AG04449 (cell line): ENCODE results near the gene EVL.
A peak's percentile ranks its signal among the peaks of the same experiment; 100 is the strongest.

Experiments used
- CTCF ChIA-PET: fragments of 350-600 bp; formaldehyde crosslinking; extraction: SDS; loops from one replicate; lab custom pipeline; 2021; ENCODE audit warnings: antibody characterized with exemption; lab: Yijun Ruan, JAX
- POLR2A ChIA-PET: fragments of 400-600, 350-600 bp; formaldehyde crosslinking; extraction: SDS; loops from one replicate; lab custom pipeline; 2020; ENCODE audit warnings: antibody characterized with exemption, inconsistent platforms; lab: Yijun Ruan, JAX
- DNase-seq: peaks from one replicate; pipeline ENCODE4 v3.0.0-alpha.2; 2010; ENCODE audit warnings: low read depth, low spot score
- H3K4me3 ChIP-seq: 2 replicates; pipeline ENCODE4 v1.5.1; 2011; ENCODE audit warnings: low read depth, mild to moderate bottlenecking, control low read depth, low read length
- TF ChIP-seq, protein P1 (sequence below): IDR thresholded peaks from one replicate; pipeline ENCODE4 v1.5.1; 2011; ENCODE audit warnings: mild to moderate bottlenecking, moderate library complexity, low read length, control low read depth, inconsistent platforms; ENCODE audit not compliant: insufficient read depth; ENCODE audit errors: missing control alignments

EVL gene

GRCh38 chr14:100149851-100150611, 84.8 kb downstream of the EVL start:
- CTCF ChIA-PET: no interaction called here
- H3K4me3 ChIP-seq: no peak overlapping the region
- DNase-seq: no peak
- TF ChIP-seq, protein P1, sequence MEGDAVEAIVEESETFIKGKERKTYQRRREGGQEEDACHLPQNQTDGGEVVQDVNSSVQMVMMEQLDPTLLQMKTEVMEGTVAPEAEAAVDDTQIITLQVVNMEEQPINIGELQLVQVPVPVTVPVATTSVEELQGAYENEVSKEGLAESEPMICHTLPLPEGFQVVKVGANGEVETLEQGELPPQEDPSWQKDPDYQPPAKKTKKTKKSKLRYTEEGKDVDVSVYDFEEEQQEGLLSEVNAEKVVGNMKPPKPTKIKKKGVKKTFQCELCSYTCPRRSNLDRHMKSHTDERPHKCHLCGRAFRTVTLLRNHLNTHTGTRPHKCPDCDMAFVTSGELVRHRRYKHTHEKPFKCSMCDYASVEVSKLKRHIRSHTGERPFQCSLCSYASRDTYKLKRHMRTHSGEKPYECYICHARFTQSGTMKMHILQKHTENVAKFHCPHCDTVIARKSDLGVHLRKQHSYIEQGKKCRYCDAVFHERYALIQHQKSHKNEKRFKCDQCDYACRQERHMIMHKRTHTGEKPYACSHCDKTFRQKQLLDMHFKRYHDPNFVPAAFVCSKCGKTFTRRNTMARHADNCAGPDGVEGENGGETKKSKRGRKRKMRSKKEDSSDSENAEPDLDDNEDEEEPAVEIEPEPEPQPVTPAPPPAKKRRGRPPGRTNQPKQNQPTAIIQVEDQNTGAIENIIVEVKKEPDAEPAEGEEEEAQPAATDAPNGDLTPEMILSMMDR: no peak
- POLR2A ChIA-PET: no interaction called here

DNA sequence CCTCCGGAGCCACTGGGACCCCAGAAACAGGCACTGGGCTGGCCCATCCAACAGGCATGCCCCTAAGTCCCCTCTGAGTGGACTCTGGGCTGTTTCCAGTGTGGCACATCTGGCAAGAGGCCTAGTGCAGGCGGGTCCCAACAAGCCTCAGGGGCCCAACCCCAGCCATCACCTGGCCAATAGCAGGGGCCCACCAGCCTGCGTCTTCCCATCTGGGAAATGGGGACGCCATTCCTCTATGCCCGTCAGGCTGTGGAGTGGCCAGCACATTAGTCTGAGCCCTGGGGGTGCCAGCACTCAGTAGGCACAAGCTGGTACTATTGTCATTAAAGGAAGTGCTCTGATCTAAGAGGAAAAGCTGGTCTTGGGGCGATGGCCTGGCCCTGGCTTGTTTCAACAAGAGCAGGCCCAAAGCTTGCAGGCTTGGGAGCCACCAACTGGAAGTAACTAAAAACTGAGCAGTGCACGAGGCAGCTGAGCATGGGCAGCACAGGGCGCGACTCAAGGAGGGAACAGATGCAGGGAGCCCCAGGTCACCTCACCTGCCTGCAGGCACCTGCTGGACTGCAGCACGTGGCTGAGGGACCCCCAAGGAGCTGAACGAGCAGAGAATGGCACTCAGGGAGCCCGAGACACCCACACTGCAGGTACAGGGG, 85.8 kb downstream of the EVL start:
- ChIA-PET POLR2A (no interaction called here), CTCF (interaction anchor here (0.7 to 0.9 kb wide), 2 partner anchors 11 to 43 kb away, joined by 3 read pairs; no protein-coding TSS in a partner anchor)
- DNase-seq: no peak
- TF ChIP-seq, protein P1: no peak
- no peak overlapping the region for H3K4me3 ChIP-seq

- CTCF ChIA-PET: no interaction called here
- no peak for DNase-seq
- H3K4me3 ChIP-seq: no peak overlapping the region
- POLR2A ChIA-PET: no interaction called here
- TF ChIP-seq, protein P1: no peak
Observed at GRCh38 chr14:100152091-100152490, 86.9 kb downstream of the EVL start.

- no peak overlapping the region for H3K4me3 ChIP-seq
- DNase-seq: no peak
- TF ChIP-seq, protein P1: no peak
- POLR2A ChIA-PET: no interaction called here
- CTCF ChIA-PET: no interaction called here
Observed at GRCh38 chr14:100153560-100153959, 88.3 kb downstream of the EVL start.

- DNase-seq: no peak
- CTCF ChIA-PET: interaction anchor here (0.7 to 3.7 kb wide), 5 partner anchors 11 to 172 kb away, joined by 3 to 15 read pairs (median 7); no protein-coding TSS in a partner anchor
Observed at GRCh38 chr14:100155049-100155621, 89.9 kb downstream of the EVL start.

More at GRCh38 chr14:100155049-100155621, 89.9 kb downstream of the EVL start:
- no peak overlapping the region for H3K4me3 ChIP-seq
- POLR2A ChIA-PET: no interaction called here
- TF ChIP-seq, protein P1: peak; percentile 47
